IMR-90 (cell line): Measurements from ENCODE around the gene CDC26. TPM values are rescaled to one million over a fixed set of nuclear protein-coding genes. Genes with fewer than 3 reads are reported as not detected.

Experiments
- ATAC-seq: fragments of 200-7000 bp; cut with Tn5 transposase; 2 replicates; pipeline ENCODE4 v1.9.1; 2020; ENCODE audit warnings: low read depth, mild to moderate bottlenecking, moderate library complexity
- BruUV-seq: library from RNA; stranded (reverse); fragments of 400-500 nt; replicated peaks from 2 replicates; lab custom pipeline; 2021; lab: Mats Ljungman, UMichigan
- CTCF ChIA-PET: fragments of 300-600 bp; formaldehyde crosslinking; extraction: SDS; loops from one replicate; lab custom pipeline; 2021; ENCODE audit warnings: antibody characterized with exemption; lab: Yijun Ruan, JAX
- POLR2A ChIA-PET: fragments of 300-600 bp; sonication (Branson Sonifier 250); formaldehyde crosslinking; loops from one replicate; lab custom pipeline; 2022; ENCODE audit warnings: antibody characterized with exemption; ENCODE audit not compliant: unreplicated experiment; lab: Charles Lee
- DNase-seq: peaks from one replicate; pipeline ENCODE4 v3.0.0; 2013
- H2AFZ ChIP-seq: replicated peaks from 2 replicates; pipeline ENCODE3; 2013; ENCODE audit warnings: low read length, mild to moderate bottlenecking; ENCODE audit not compliant: poor library complexity
- H2AK5ac ChIP-seq: 2 replicates; pipeline ENCODE4 v1.6.1; 2013; ENCODE audit warnings: low read depth, low read length, inconsistent platforms
- H2AK9ac ChIP-seq: replicated peaks from 2 replicates; pipeline ENCODE3; 2013; ENCODE audit warnings: mild to moderate bottlenecking, low read depth, low read length, moderate library complexity; ENCODE audit not compliant: poor library complexity
- H2BK120ac ChIP-seq: 2 replicates; pipeline ENCODE4 v1.6.1; 2013; ENCODE audit warnings: low read depth, low read length, inconsistent platforms
- H2BK15ac ChIP-seq: 3 replicates; pipeline ENCODE4 v1.6.1; 2013; ENCODE audit warnings: low read depth, low read length, inconsistent platforms
- H2BK20ac ChIP-seq: 2 replicates; pipeline ENCODE4 v1.6.1; 2013; ENCODE audit warnings: low read depth, mild to moderate bottlenecking, inconsistent platforms, low read length, moderate library complexity
- H2BK5ac ChIP-seq: 2 replicates; pipeline ENCODE4 v1.6.1; 2013; ENCODE audit warnings: mild to moderate bottlenecking, low read depth, low read length, inconsistent platforms; ENCODE audit not compliant: poor library complexity, severe bottlenecking
- H3K14ac ChIP-seq: replicated peaks from 2 replicates; pipeline ENCODE4 v1.6.1; 2013; ENCODE audit warnings: low read depth, low read length, inconsistent platforms
- H3K18ac ChIP-seq: 2 replicates; pipeline ENCODE4 v1.6.1; 2013; ENCODE audit warnings: low read depth, low read length, control low read depth
- H3K23ac ChIP-seq: 2 replicates; pipeline ENCODE4 v1.6.1; 2013; ENCODE audit warnings: low read depth, low read length, inconsistent platforms
- H3K27ac ChIP-seq: 2 replicates; pipeline ENCODE4 v1.5.1; 2013; ENCODE audit warnings: mild to moderate bottlenecking, control low read depth, low read length; ENCODE audit not compliant: insufficient read depth
- H3K27me3 ChIP-seq: 2 replicates; pipeline ENCODE4 v1.6.1; 2013; ENCODE audit warnings: low read length; ENCODE audit not compliant: control insufficient read depth, insufficient read depth
- H3K36me3 ChIP-seq: 2 replicates; pipeline ENCODE4 v1.6.1; 2013; ENCODE audit warnings: low read length, mixed read lengths; ENCODE audit not compliant: control insufficient read depth, insufficient read depth
- H3K4ac ChIP-seq: 2 replicates; pipeline ENCODE4 v1.6.1; 2013; ENCODE audit warnings: low read depth, low read length, inconsistent platforms
- H3K4me1 ChIP-seq: 2 replicates; pipeline ENCODE4 v1.6.1; 2013; ENCODE audit warnings: low read length, mixed read lengths; ENCODE audit not compliant: control insufficient read depth, insufficient read depth
- H3K4me2 ChIP-seq: 2 replicates; pipeline ENCODE4 v1.6.1; 2013; ENCODE audit warnings: low read depth, mild to moderate bottlenecking, control low read depth, low read length, moderate library complexity
- H3K4me3 ChIP-seq: 2 replicates; pipeline ENCODE4 v1.5.1; 2013; ENCODE audit warnings: low read depth, mild to moderate bottlenecking, control low read depth, low read length, moderate library complexity; ENCODE audit not compliant: insufficient read depth
- H3K56ac ChIP-seq: 2 replicates; pipeline ENCODE4 v1.6.1; 2013; ENCODE audit warnings: low read length, inconsistent platforms; ENCODE audit not compliant: insufficient read depth; ENCODE audit errors: extremely low read depth
- H3K79me1 ChIP-seq, 2 experiments: 2 replicates each; pipeline ENCODE4 v1.6.1; 2013; ENCODE audit warnings: low read length in 2 of 2, inconsistent platforms in 1 of 2, low read depth in 1 of 2
- H3K9ac ChIP-seq: 2 replicates; pipeline ENCODE4 v1.6.1; 2013; ENCODE audit warnings: low read depth, low read length, control low read depth
- H3K9me1 ChIP-seq: 2 replicates; pipeline ENCODE4 v1.6.1; 2013; ENCODE audit warnings: low read length, inconsistent platforms; ENCODE audit not compliant: insufficient read depth
- H3K9me3 ChIP-seq: 2 replicates; pipeline ENCODE4 v1.6.1; 2013; ENCODE audit warnings: low read length; ENCODE audit not compliant: control insufficient read depth, insufficient read depth
- H4K20me1 ChIP-seq: 2 replicates; pipeline ENCODE4 v1.6.1; 2013; ENCODE audit warnings: low read length, inconsistent platforms; ENCODE audit not compliant: insufficient read depth
- H4K5ac ChIP-seq: 2 replicates; pipeline ENCODE4 v1.6.1; 2013; ENCODE audit warnings: mild to moderate bottlenecking, low read depth, low read length, control low read depth
- H4K8ac ChIP-seq, 2 experiments: 2 replicates each; pipeline ENCODE4 v1.6.1; 2013; ENCODE audit warnings: low read depth in 2 of 2, low read length in 2 of 2, control low read depth in 1 of 2, inconsistent platforms in 1 of 2
- H4K91ac ChIP-seq: 2 replicates; pipeline ENCODE4 v1.6.1; 2013; ENCODE audit warnings: low read depth, low read length, inconsistent platforms; ENCODE audit not compliant: insufficient read depth
- BHLHE40 ChIP-seq: fragments of 150-350 bp; IDR thresholded peaks from 2 replicates; pipeline ENCODE4 v1.6.1; 2016; ENCODE audit warnings: mild to moderate bottlenecking, low read depth, low read length
- CHD1 ChIP-seq: IDR thresholded peaks from 2 replicates; pipeline ENCODE4 v1.6.1; 2012; ENCODE audit warnings: low read depth, low read length, improper control_type of control experiment
- FOS ChIP-seq: fragments of 150-350 bp; IDR thresholded peaks from 2 replicates; pipeline ENCODE4 v1.6.1; 2016; ENCODE audit warnings: low read depth, low read length
- MAFK ChIP-seq: IDR thresholded peaks from 2 replicates; pipeline ENCODE4 v1.6.1; 2012; ENCODE audit warnings: low read depth, low read length, improper control_type of control experiment
- MAZ ChIP-seq: IDR thresholded peaks from 2 replicates; pipeline ENCODE4 v1.6.1; 2012; ENCODE audit warnings: low read depth, mild to moderate bottlenecking, low read length, improper control_type of control experiment, moderate library complexity, borderline replicate concordance
- MXI1 ChIP-seq: IDR thresholded peaks from 2 replicates; pipeline ENCODE4 v1.6.1; 2012; ENCODE audit warnings: low read depth, mild to moderate bottlenecking, low read length, moderate library complexity, borderline replicate concordance
- NFE2L2 ChIP-seq: fragments of 150-350 bp; IDR thresholded peaks from 2 replicates; pipeline ENCODE4 v1.6.1; 2016; ENCODE audit warnings: low read depth, mild to moderate bottlenecking, low read length
- POLR2A ChIP-seq: IDR thresholded peaks from 2 replicates; pipeline ENCODE4 v1.6.1; 2012; ENCODE audit warnings: mild to moderate bottlenecking, low read depth, low read length
- RAD21 ChIP-seq: IDR thresholded peaks from 2 replicates; pipeline ENCODE4 v1.6.1; 2012; ENCODE audit warnings: low read length, improper control_type of control experiment
- RCOR1 ChIP-seq: IDR thresholded peaks from 2 replicates; pipeline ENCODE4 v1.6.1; 2012; ENCODE audit warnings: mild to moderate bottlenecking, low read length, improper control_type of control experiment; ENCODE audit not compliant: insufficient replicate concordance
- RFX5 ChIP-seq: IDR thresholded peaks from 2 replicates; pipeline ENCODE4 v1.8.0; 2012; ENCODE audit warnings: low read depth, mild to moderate bottlenecking, low read length, moderate library complexity
- SMC3 ChIP-seq: fragments of 150-350 bp; IDR thresholded peaks from 2 replicates; pipeline ENCODE4 v1.6.1; 2016; ENCODE audit warnings: low read depth, mild to moderate bottlenecking, antibody characterized with exemption, low read length, moderate library complexity
- WGBS, 2 experiments: methylation state at CpG; one replicate each; pipeline versions ENCODE4 v1.1.5 to v1.1.7; 2013; ENCODE audit warnings: missing lambda C conversion rate in 2 of 2; ENCODE audit not compliant: insufficient read length in 1 of 2; ENCODE audit errors: extremely low coverage in 2 of 2; 5-methylcytosine and 5-hydroxymethylcytosine counted together
- dilution Hi-C: fragments of 300-500 bp; cut with HindIII; formaldehyde crosslinking; loops from one replicate; pipeline ENCODE4 v1.14.3; 2018; ENCODE audit warnings: low sequenced_read_pairs; ENCODE audit not compliant: unreplicated experiment
- in situ Hi-C: fragments of 300-500 bp; cut with MboI; formaldehyde crosslinking; loops from 3 replicates; pipeline ENCODE4 v1.14.3; 2019; ENCODE audit warnings: low sequenced_read_pairs, inconsistent platforms, mixed read lengths
- intact Hi-C: fragments of 100-400 bp; cut with micrococcal nuclease; formaldehyde crosslinking; loops from 2 replicates; pipeline ENCODE4 v1.10.0; 2022
- polyA plus RNA-seq, 3 experiments: library from polyadenylated mRNA; depleted of rRNA; stranded (reverse); fragments of >200 nt; gene quantifications; 2 replicates each; pipeline ENCODE4 v1.2.3, GENCODE V29; 2012; ENCODE audit warnings: low replicate concordance in 1 of 3
- total RNA-seq: library from RNA; depleted of rRNA; stranded (reverse); fragments of >200 nt; gene quantifications from 2 replicates; pipeline ENCODE4 v1.2.3, GENCODE V29; 2012
- TF ChIP-seq, protein P1 (sequence below): fragments of 150-350 bp; IDR thresholded peaks from 2 replicates; pipeline ENCODE4 v1.6.1; 2016; ENCODE audit warnings: low read depth, mild to moderate bottlenecking, low read length, moderate library complexity, borderline replicate concordance
- TF ChIP-seq, protein P2 (sequence below): fragments of 150-350 bp; IDR thresholded peaks from 2 replicates; pipeline ENCODE4 v1.6.1; 2017; ENCODE audit warnings: mild to moderate bottlenecking, antibody characterized with exemption, low read length, low read depth
- TF ChIP-seq, protein P3 (sequence below): conservative IDR thresholded peaks from 2 replicates; pipeline ENCODE4 v1.5.1; 2012; ENCODE audit warnings: mild to moderate bottlenecking, low read depth, low read length, improper control_type of control experiment

The CDC26 gene
- total and polyA plus RNA-seq, 2 of the 4 experiments (the other 2 are of a cell fraction) = 16.5 to 32.7 TPM

DNA sequence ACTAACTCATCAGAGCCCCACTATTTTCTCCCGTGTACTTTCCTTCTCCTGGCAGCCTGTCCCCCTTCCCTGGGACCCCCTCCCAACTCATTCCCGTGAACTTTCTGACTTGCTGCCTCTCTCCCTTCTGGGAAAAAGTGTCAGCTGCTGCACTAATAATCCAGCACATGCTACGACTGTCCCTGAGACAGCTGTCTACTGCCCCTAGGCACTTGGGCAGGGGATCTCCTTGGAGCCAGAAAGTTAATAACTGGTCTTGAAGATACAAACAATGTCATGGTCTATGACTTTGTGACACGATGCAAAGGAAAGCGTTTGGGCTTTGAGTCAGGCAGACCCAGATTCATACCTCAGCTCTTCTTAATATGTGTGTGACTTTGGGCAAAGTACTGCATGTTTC is 37.9 kb upstream of the CDC26 start:
- H2BK20ac ChIP-seq = no peak overlapping the region
- intact Hi-C loops = no loop called here
- no peak overlapping the region for H3K4me2 ChIP-seq
- in situ Hi-C loops = no loop called here
- BruUV-seq = no TSS peak
- no peak overlapping the region for H4K8ac ChIP-seq
- H3K4me1 ChIP-seq = no peaks in the 10 kb centered on the region
- H4K5ac ChIP-seq = no peak overlapping the region
- peaks cover 8% of the 10 kb centered on the region; the same call in 1 of the 2 replicates for H3K27me3 ChIP-seq
- WGBS, 2 experiments = 17% methylated on average over 1 of the region's 5 CpGs; no CpG with 5 or more reads in 1 of the 2 experiments
- no peak for ATAC-seq
- DNase-seq = no peak
- no peaks in the 10 kb centered on the region for H3K36me3 ChIP-seq
- H3K27ac ChIP-seq = no peak overlapping the region
- no peak overlapping the region for H2BK15ac ChIP-seq
- no peak overlapping the region for H2AK9ac ChIP-seq
- ChIA-PET POLR2A (no interaction called here), CTCF (no interaction called here)
- H3K4ac ChIP-seq = no peak overlapping the region
- no peak overlapping the region; the same call in 1 of the 2 replicates for H3K23ac ChIP-seq
- no peak overlapping the region for H3K14ac ChIP-seq
- H2AK5ac ChIP-seq = no peak overlapping the region
- no peaks in the 10 kb centered on the region for H4K20me1 ChIP-seq
- no peak overlapping the region for H3K56ac ChIP-seq
- H2AFZ ChIP-seq = no peak overlapping the region
- no peak overlapping the region for H3K18ac ChIP-seq
- H4K91ac ChIP-seq = no peak overlapping the region
- H3K79me1 ChIP-seq = no peaks in the 10 kb centered on the region
- H3K9ac ChIP-seq = no peak overlapping the region
- peaks cover 2% of the 10 kb centered on the region; the same call in 1 of the 2 replicates for H3K9me3 ChIP-seq
- no peak overlapping the region for H3K4me3 ChIP-seq
- no peak for TF ChIP-seq RFX5
- TF ChIP-seq MAZ = no peak
- no peak for TF ChIP-seq RCOR1
- TF ChIP-seq CHD1 = no peak
- TF ChIP-seq POLR2A = no peak
- TF ChIP-seq BHLHE40 = no peak
- TF ChIP-seq MXI1 = no peak
- TF ChIP-seq MAFK = no peak
- TF ChIP-seq, protein P1, sequence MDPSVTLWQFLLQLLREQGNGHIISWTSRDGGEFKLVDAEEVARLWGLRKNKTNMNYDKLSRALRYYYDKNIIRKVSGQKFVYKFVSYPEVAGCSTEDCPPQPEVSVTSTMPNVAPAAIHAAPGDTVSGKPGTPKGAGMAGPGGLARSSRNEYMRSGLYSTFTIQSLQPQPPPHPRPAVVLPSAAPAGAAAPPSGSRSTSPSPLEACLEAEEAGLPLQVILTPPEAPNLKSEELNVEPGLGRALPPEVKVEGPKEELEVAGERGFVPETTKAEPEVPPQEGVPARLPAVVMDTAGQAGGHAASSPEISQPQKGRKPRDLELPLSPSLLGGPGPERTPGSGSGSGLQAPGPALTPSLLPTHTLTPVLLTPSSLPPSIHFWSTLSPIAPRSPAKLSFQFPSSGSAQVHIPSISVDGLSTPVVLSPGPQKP = no peak
- TF ChIP-seq, protein P2, sequence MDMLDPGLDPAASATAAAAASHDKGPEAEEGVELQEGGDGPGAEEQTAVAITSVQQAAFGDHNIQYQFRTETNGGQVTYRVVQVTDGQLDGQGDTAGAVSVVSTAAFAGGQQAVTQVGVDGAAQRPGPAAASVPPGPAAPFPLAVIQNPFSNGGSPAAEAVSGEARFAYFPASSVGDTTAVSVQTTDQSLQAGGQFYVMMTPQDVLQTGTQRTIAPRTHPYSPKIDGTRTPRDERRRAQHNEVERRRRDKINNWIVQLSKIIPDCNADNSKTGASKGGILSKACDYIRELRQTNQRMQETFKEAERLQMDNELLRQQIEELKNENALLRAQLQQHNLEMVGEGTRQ = no peak
- no peak for TF ChIP-seq FOS
- TF ChIP-seq NFE2L2 = no peak
- no peak for TF ChIP-seq RAD21
- TF ChIP-seq, protein P3, sequence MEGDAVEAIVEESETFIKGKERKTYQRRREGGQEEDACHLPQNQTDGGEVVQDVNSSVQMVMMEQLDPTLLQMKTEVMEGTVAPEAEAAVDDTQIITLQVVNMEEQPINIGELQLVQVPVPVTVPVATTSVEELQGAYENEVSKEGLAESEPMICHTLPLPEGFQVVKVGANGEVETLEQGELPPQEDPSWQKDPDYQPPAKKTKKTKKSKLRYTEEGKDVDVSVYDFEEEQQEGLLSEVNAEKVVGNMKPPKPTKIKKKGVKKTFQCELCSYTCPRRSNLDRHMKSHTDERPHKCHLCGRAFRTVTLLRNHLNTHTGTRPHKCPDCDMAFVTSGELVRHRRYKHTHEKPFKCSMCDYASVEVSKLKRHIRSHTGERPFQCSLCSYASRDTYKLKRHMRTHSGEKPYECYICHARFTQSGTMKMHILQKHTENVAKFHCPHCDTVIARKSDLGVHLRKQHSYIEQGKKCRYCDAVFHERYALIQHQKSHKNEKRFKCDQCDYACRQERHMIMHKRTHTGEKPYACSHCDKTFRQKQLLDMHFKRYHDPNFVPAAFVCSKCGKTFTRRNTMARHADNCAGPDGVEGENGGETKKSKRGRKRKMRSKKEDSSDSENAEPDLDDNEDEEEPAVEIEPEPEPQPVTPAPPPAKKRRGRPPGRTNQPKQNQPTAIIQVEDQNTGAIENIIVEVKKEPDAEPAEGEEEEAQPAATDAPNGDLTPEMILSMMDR = no peak
- no peak for TF ChIP-seq SMC3
- H2BK5ac ChIP-seq = no peak overlapping the region
- no peak overlapping the region for H2BK120ac ChIP-seq
- dilution Hi-C loops = no loop called here
- H3K9me1 ChIP-seq = no peaks in the 10 kb centered on the region
